Colonic mucosa (tissue), 4 donors: ENCODE measurements around the gene NAPG. TPM values are rescaled to one million over a fixed set of nuclear protein-coding genes. Genes with fewer than 3 reads are reported as not detected.
A peak's percentile ranks its signal among the peaks of the same experiment; 100 is the strongest.

Experiments
- DNase-seq: peaks from one replicate; pipeline ENCODE4 v3.0.0-alpha.2; 2020
- H3K27ac ChIP-seq: fragments of 200-600 bp; one replicate; pipeline ENCODE4 v1.8.0; 2021
- H3K27me3 ChIP-seq: fragments of 200-600 bp; one replicate; pipeline ENCODE4 v1.8.0; 2021
- H3K36me3 ChIP-seq: fragments of 200-600 bp; one replicate; pipeline ENCODE4 v1.8.0; 2021
- H3K4me1 ChIP-seq: fragments of 200-600 bp; one replicate; pipeline ENCODE4 v1.8.0; 2021; ENCODE audit warnings: mild to moderate bottlenecking
- H3K4me3 ChIP-seq: fragments of 200-600 bp; one replicate; pipeline ENCODE4 v1.8.0; 2021
- H3K9ac ChIP-seq, 2 donors: one replicate each; pipeline ENCODE4 v1.7.0; 2013; ENCODE audit warnings: control low read depth in 2 of 2, low read depth in 2 of 2, low read length in 2 of 2
- H3K9me3 ChIP-seq: fragments of 200-600 bp; one replicate; pipeline ENCODE4 v1.8.0; 2021
- intact Hi-C: fragments of 100-400 bp; cut with DNase I; formaldehyde crosslinking; loops from one replicate; pipeline ENCODE4 v1.14.1; 2022
- total RNA-seq, 2 donors: library from RNA; stranded (reverse); fragmentation: NEBNext Ultra II Directional in 1 of 2; extraction: Animal tissue kit (Norgen Biotek cat#: 25700) in 1 of 2; gene quantifications; one replicate each; pipeline ENCODE4 v1.2.1, GENCODE V29; 2021
- TF ChIP-seq, protein P1 (sequence below): fragments of 200-600 bp; IDR thresholded peaks from one replicate; pipeline ENCODE4 v1.8.0; 2022; ENCODE audit warnings: antibody characterized with exemption, mild to moderate bottlenecking
- donor health status: healthy.
- donor health status: DM: no; HTN: no; CAD: no.
- donor health status: DM: no; HTN: no; CAD: no.

Gene NAPG
- total RNA-seq, 2 donors from 2014 or later = 29.0 to 36.0 TPM

DNA sequence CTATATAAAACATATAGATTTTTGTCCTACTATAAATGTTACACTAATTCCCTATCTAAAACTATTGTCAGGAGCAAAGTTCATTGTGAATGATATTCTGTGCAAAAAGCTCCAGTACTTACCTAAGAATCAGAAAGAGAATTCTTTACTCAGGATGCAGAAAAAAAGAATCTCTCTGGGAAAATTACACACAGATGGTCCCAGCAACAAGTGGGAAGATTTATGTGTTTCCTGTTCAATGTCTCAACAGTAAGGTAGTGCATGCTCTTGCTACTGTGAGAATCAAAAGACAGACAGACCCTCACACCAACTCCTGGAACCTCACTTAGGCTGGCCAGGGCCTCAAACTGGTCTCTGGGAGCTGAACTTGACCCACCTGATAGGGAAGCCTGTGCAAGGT, 11.2 kb upstream of the NAPG start:
- Histone ChIP-seq H3K36me3 (no peaks in the 10 kb centered on the region), H3K4me1 (no peaks in the 10 kb centered on the region), H3K9ac (no peak overlapping the region), H3K27me3 (no peaks in the 10 kb centered on the region), H3K27ac (no peak overlapping the region), H3K9me3 (no peaks in the 10 kb centered on the region), H3K4me3 (no peak overlapping the region)
- intact Hi-C loops = no loop called here
- TF ChIP-seq, protein P1, sequence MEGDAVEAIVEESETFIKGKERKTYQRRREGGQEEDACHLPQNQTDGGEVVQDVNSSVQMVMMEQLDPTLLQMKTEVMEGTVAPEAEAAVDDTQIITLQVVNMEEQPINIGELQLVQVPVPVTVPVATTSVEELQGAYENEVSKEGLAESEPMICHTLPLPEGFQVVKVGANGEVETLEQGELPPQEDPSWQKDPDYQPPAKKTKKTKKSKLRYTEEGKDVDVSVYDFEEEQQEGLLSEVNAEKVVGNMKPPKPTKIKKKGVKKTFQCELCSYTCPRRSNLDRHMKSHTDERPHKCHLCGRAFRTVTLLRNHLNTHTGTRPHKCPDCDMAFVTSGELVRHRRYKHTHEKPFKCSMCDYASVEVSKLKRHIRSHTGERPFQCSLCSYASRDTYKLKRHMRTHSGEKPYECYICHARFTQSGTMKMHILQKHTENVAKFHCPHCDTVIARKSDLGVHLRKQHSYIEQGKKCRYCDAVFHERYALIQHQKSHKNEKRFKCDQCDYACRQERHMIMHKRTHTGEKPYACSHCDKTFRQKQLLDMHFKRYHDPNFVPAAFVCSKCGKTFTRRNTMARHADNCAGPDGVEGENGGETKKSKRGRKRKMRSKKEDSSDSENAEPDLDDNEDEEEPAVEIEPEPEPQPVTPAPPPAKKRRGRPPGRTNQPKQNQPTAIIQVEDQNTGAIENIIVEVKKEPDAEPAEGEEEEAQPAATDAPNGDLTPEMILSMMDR = no peak
- no peak for DNase-seq

DNA sequence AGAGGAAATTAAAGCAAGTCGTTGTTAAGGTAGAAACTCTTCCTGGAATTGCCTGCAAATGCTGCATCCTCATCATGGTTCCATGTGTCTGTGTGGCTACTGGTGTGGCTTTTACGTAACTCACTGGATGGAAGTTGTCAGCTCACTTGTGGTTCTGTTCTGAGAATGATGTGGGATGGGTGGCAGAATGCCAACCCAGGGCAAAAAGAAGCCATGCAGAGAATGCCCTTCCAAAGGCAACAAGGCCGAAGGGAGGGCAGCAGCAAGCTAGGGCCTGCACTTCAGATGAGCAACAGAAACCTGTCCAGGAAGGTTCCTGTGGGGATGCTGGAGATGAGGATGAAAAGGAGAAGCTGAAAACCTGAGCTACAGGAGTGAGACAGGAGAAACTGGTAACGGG, 10.4 kb upstream of the NAPG start:
- H3K4me1 ChIP-seq = no peaks in the 10 kb centered on the region
- no peak overlapping the region for H3K9ac ChIP-seq
- no peaks in the 10 kb centered on the region for H3K36me3 ChIP-seq
- TF ChIP-seq, protein P1 = no peak
- H3K4me3 ChIP-seq = no peak overlapping the region
- intact Hi-C loops = no loop called here
- no peak overlapping the region for H3K27ac ChIP-seq
- no peak for DNase-seq
- H3K9me3 ChIP-seq = no peaks in the 10 kb centered on the region
- no peaks in the 10 kb centered on the region for H3K27me3 ChIP-seq

DNA sequence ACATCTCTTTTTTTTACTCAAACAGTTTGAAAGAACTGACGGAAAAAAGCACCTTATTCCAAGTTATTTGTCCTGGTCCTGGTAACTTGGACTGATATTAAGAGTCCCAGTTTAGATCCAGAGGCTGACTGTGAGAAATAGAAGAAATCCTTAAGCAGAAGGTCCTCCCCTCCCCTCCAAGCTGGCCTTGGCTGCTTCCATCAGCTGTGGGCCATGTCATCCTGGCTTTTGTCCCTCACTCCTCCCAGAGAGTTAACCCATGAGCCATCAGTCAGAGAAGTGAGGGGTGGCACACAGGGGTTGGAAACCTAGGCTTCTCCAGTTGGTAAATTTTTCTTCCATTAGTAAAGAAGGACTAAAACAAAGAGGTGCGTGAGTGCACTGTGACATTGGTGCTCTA, 9.7 kb upstream of the NAPG start:
- H3K9me3 ChIP-seq = no peaks in the 10 kb centered on the region
- no peaks in the 10 kb centered on the region for H3K27me3 ChIP-seq
- TF ChIP-seq, protein P1 = no peak
- no peaks in the 10 kb centered on the region for H3K4me1 ChIP-seq
- no peak overlapping the region for H3K27ac ChIP-seq
- intact Hi-C loops = no loop called here
- DNase-seq = no peak
- H3K9ac ChIP-seq = no peak overlapping the region
- H3K4me3 ChIP-seq = no peak overlapping the region
- H3K36me3 ChIP-seq = no peaks in the 10 kb centered on the region

DNA sequence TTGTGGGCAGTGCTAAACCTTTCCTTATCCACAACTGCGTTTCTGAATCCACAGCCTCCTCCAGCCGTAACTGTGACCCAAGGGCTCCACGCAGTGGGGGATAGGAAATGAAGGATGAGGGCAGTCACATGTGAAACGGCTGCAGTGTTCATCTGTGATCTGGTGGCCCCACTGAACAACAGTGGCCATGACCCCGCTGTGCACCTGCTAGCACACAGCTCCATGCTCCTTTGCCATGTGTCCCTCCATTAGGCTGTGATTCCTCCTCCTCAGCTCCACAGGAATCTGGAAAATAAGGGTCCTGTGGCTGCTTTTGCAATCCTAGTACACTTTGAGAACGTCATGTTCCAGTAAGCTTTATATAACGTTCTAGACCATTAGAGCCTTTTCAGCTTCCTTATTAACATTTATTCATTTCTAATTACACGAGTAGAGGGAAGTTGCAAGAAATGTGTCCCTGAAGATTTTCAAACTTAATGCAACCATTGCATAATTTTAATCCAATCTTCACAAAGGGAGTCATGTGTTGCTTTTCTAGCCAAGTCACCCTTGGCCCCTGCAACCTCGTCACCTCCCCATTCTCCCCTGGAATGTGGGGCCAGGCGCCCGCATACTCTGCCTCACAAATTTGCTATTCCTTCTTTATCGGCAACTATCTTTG, 7.1 kb upstream of the NAPG start:
- Histone ChIP-seq H3K27me3 (no peaks in the 10 kb centered on the region), H3K27ac (no peak overlapping the region), H3K9me3 (no peaks in the 10 kb centered on the region), H3K36me3 (no peaks in the 10 kb centered on the region), H3K4me1 (no peaks in the 10 kb centered on the region), H3K4me3 (no peak overlapping the region), H3K9ac (peak overlapping the region in 1 of 2 donors; percentile 28)
- intact Hi-C loops = no loop called here
- DNase-seq = peak; percentile 33
- TF ChIP-seq, protein P1 = no peak

DNA sequence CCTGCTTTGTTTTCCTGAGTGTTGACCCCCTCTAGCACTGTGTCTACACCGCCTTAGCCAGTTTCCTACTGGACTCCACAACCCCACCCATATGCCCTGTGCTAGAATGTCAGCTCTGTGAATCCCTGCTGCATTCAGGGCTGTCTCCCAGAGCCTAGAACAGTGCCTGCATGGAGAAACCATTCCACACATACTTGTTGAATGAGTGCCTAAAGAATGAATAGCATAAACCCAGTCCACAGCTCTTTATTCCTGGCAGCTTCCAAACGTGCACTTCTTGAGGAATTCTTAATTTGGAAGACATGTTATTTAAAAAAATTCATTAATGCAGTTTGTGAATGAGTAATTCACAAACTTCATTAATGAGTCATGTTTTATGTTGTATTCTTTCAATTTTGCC, 6.5 kb upstream of the NAPG start:
- no peaks in the 10 kb centered on the region for H3K9me3 ChIP-seq
- H3K9ac ChIP-seq = no peak overlapping the region
- H3K4me1 ChIP-seq = no peaks in the 10 kb centered on the region
- TF ChIP-seq, protein P1 = no peak
- no peak overlapping the region for H3K4me3 ChIP-seq
- DNase-seq = no peak
- H3K27ac ChIP-seq = no peak overlapping the region
- no peaks in the 10 kb centered on the region for H3K36me3 ChIP-seq
- intact Hi-C loops = no loop called here
- H3K27me3 ChIP-seq = no peaks in the 10 kb centered on the region
